ENCODE data around the gene ITPR2.
"Not testable (repeated sequence)": the region's sequence is repeated elsewhere in the genome, so short reads cannot be mapped to it uniquely, and the experiment has no call there.

The ITPR2 gene

GRCh38 chr12:26520109-26520508 is 312.9 kb downstream of the ITPR2 start:
- DNase-seq (ENCODE audit: low read depth in 2 of 2), result no peak

- no peak for DNase-seq (ENCODE audit: low read depth in 2 of 2)
These were observed 313.5 kb downstream of the ITPR2 start for GRCh38 chr12:26519462-26519861.

- not testable (repeated sequence) for DNase-seq (ENCODE audit: low read depth in 2 of 2)
These were observed 315.7 kb downstream of the ITPR2 start for GRCh38 chr12:26517320-26517719.

GRCh38 chr12:26514364-26514763 is 318.6 kb downstream of the ITPR2 start:
- no peak for DNase-seq (ENCODE audit: low read depth in 2 of 2)

- DNase-seq (ENCODE audit: low read depth in 2 of 2), result no peak
These were observed 319.5 kb downstream of the ITPR2 start for GRCh38 chr12:26513363-26514043.

- no peak for DNase-seq (ENCODE audit: low read depth in 2 of 2)
These were observed 320.8 kb downstream of the ITPR2 start for GRCh38 chr12:26512213-26512612.

- DNase-seq (ENCODE audit: low read depth in 2 of 2), result no peak
These were observed 322.7 kb downstream of the ITPR2 start for GRCh38 chr12:26510354-26510674.

- no peak for DNase-seq (ENCODE audit: low read depth in 2 of 2)
These were observed 325.4 kb downstream of the ITPR2 start for GRCh38 chr12:26507613-26508012.

GRCh38 chr12:26499979-26500640 is 332.9 kb downstream of the ITPR2 start:
- DNase-seq (ENCODE audit: low read depth in 2 of 2), result no peak

GRCh38 chr12:26496170-26496569 is 336.8 kb downstream of the ITPR2 start:
- DNase-seq (ENCODE audit: low read depth in 2 of 2), result no peak

GRCh38 chr12:26493656-26494055 is 339.3 kb downstream of the ITPR2 start:
- no peak for DNase-seq (ENCODE audit: low read depth in 2 of 2)

- no peak for DNase-seq (ENCODE audit: low read depth in 2 of 2)
These were observed 340.6 kb downstream of the ITPR2 start for GRCh38 chr12:26492406-26492805.

GRCh38 chr12:26489908-26490307 is 343.1 kb downstream of the ITPR2 start:
- no peak for DNase-seq (ENCODE audit: low read depth in 2 of 2)

- no peak for DNase-seq (ENCODE audit: low read depth in 2 of 2)
These were observed 344.6 kb downstream of the ITPR2 start for GRCh38 chr12:26488351-26488750.

GRCh38 chr12:26473291-26473690 is 359.7 kb downstream of the ITPR2 start:
- DNase-seq (ENCODE audit: low read depth in 2 of 2), result no peak

GRCh38 chr12:26471560-26471959 is 361.4 kb downstream of the ITPR2 start:
- DNase-seq (ENCODE audit: low read depth in 2 of 2), result no peak

GRCh38 chr12:26469421-26470180 is 363.4 kb downstream of the ITPR2 start:
- no peak for DNase-seq (ENCODE audit: low read depth in 2 of 2)

GRCh38 chr12:26467351-26467750 is 365.6 kb downstream of the ITPR2 start:
- no peak for DNase-seq (ENCODE audit: low read depth in 2 of 2)

GRCh38 chr12:26466726-26467125 is 366.3 kb downstream of the ITPR2 start:
- no peak for DNase-seq (ENCODE audit: low read depth in 2 of 2)

GRCh38 chr12:26465419-26466097 is 367.4 kb downstream of the ITPR2 start:
- DNase-seq (ENCODE audit: low read depth in 2 of 2), result no peak

GRCh38 chr12:26461776-26462175 is 371.2 kb downstream of the ITPR2 start:
- DNase-seq (ENCODE audit: low read depth in 2 of 2), result no peak

GRCh38 chr12:26460361-26460760 is 372.6 kb downstream of the ITPR2 start:
- DNase-seq (ENCODE audit: low read depth in 2 of 2), result no peak
